HG02798 (cell line): Measurements from ENCODE around the gene C11orf16.
"Not testable (repeated sequence)": the region's sequence is repeated elsewhere in the genome, so short reads cannot be mapped to it uniquely, and the experiment has no call there.

ENCODE experiments used
- ATAC-seq: cut with Tn5 transposase; IDR thresholded peaks from one replicate; pipeline ENCODE4 v1.9.1; 2021; ENCODE audit warnings: mild to moderate bottlenecking; ENCODE audit not compliant: unreplicated experiment, poor library complexity

Gene C11orf16

DNA sequence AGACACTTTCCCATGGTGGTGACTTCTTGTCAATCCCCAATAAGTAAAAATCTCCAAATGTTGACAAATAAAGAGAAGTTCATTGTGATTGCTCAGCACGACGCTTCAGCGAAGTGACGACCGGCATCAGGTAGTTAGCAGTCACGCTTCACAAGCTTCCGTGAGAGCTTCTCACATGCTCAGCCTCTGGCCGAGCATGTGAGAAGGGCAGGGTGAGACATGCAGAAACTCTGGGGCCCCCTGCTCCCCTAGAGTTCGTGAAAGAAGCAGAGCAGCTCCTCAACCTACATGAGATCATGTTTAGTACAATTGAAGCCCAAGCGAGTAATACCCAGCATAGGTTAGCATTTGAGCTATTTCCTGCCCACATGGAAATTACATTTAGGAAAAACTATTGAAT, 4.4 kb upstream of the C11orf16 start:
- ATAC-seq = no peak

DNA sequence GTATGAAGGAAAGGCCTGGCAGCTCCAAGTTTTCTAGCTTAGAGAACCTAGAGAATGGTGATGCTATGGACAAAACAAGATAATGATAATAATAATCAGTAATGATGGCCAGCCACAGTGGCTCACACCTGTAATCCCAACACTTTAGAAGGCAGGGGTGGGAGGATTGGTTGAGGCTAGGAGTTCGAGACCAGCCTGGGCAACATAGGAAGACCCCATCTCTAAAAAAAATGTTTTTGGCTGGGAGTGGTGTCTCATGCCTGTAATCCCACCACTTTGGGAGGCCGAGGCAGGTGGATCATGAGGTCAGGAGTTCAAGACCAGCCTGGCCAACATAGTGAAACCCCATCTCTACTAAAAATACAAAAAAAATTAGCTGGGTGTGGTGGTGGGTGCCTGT, 3.0 kb upstream of the C11orf16 start:
- not testable (repeated sequence) for ATAC-seq

DNA sequence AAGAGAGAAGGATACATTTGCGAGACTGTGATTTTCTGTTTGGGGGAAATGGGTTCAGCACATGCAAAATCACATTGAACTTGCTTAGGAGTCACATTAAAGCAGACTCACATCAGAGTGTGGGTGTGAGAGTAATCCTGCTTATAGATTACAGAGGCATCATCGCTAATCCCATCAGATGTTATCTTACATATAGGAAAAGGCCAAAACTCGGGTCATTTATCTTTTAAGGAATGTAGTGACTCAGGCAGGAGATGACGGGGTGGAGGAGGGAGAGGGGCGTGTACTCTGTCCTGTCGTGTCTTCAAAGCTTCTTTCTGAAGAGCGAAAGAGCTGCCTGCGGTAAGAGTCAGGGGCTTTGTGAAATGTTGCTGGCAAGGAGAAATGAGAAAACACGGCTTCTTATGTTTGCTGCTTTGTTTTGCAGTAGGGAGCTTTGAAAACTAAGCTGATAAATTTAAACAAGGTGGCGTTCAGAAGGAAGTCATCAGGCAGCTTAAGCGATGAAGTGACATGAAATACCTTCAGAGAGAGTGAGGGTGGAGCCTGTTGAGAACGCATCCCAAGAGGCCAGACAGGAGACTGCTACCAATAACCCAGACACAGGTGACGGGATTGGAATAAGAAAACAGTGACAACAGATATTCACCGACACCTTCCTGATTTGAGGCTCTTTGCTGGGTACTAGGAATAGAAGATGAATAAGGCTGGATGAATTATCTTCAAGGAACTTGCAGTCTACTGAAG, 2.2 kb upstream of the C11orf16 start:
- no peak for ATAC-seq

DNA sequence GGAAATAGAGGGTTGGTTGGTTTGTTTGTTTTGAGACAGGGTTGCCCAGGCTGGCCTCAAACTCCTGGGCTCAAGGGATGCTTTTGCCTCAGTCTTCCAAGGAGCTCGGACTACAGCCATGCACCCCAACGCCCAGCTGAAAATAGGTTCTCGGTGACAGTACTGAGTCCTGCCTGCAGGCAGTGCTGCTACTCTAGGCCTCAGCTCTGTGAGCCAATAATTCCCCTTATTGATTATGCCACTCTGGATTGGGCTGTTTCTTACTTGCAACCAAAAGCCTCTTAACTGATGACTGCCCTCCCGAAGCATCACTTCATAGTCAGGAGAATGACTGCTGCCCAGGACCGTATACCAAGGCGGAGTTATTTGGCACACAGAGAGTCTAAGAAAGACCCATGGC, 1.2 kb upstream of the C11orf16 start:
- ATAC-seq = no peak

DNA sequence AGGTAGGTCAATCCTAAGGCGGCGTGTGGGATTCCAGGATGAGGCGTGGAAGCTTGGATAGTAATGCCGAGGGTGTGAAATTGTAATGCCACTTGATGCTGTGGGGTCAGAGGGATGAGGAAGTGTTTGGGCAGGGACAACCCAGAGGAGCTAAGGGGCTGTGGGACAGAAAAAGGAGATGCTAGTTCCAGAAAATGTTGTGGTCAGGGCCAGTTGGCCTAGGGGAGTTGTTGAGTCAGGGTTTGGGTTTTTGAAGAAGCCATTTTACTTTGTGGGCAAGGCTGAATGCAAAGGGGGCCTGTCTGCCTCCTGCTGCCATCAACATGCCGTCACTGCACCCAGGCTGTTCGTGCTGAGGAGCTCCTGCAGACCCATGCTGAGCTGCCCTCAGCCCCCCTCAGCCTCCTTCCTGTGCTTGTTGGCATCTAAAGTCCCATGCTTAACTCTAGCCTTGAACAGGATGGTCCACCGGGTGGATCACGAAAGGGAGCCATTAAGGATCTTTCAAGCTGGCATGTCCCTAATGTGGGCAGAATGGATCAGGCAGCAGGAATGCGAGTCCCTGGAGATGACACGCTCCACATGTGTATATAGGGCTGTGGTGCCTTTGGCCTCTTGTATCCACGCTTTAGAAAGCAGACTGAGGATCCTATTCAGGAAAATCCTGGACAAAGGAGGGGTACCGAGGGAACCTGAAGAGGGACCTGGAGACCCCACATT, 2.1 kb downstream of the C11orf16 start:
- no peak for ATAC-seq

DNA sequence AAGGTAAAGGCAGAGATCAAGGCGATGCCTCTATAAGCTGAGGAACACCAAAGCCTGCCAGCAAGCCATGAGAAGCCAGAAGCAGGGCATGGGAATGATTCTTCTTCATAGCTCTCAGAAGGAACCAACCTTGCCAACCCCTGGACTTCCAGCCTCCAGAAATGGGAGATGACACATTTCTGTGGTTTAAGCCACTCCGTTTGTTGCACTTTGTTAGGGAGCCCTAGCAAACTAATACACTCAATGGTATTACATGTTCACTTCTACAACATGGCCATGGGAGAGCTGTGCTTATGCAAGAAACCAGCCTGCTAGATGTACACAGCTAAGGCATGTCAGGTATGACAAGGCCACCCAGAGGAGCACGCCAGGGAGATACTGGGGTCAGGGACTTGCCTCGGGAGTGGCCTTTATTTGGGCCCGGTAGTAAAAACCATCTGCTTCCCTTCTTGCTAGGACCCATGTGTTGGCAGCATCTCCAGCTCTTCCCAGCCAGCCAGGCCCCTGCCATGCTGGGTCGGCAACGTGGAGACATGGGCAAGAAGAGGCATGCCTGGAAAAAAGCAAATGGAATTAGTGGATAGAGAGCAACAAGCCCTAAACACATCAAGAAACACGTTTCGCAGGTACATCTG, 3.6 kb downstream of the C11orf16 start:
- ATAC-seq = no peak

DNA sequence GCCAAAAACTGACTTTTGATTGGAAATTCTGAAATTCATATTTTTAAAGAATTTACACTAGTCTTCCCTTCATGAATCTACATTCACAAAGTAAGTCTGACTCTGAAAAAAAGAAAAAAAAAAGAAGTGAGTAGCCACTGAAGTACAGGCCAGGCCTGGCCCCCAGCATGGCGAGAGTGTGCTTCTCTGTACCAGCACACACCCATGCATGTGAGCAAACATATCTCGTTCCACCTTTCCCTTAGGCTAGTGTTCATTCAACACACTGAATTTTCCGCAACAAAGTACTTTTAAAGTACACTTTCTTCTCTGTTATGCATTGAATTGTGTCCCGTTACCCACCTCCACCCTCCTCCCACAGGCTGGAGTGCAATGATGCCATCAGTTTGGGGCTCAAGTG, 4.5 kb downstream of the C11orf16 start:
- no peak for ATAC-seq

DNA sequence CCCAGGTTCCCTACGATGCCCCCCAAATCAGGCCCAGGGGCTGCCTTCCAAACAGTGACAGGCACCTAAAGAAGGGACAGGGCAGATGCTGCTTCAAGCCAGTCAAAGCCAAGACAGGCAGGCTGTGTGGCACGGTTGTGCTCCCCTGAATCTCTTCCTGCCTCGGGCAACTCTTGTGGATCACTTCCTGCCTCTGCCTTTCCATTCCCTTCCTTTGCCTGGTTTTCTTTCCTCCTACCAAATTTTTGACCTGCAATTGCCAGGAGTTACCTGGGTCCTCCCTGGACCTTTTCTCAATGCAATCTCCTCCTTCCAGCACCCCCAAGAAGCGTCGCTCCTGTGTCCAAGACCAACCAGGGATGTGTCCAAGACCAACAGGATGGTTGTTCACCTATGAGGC, 5.5 kb downstream of the C11orf16 start:
- ATAC-seq = no peak

DNA sequence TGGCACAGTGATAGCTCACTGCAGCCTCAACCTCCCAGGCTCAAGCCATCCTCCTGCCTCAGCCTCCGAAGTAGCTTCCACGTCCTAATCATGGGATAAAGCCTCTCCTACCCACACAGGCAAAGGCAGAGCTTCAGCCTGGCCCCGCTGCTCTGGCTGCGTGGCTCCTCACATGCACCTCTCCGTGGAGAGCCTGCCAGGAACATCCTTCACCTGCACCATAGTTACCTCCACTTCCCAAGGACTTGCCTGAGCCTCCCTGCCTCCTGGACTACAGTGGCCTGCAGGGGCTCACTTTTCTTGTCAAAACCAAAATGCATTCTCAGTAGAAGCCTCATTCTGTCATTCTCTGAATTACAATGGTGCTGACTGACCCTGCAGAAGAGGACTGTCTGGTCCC, 6.5 kb downstream of the C11orf16 start:
- no peak for ATAC-seq

DNA sequence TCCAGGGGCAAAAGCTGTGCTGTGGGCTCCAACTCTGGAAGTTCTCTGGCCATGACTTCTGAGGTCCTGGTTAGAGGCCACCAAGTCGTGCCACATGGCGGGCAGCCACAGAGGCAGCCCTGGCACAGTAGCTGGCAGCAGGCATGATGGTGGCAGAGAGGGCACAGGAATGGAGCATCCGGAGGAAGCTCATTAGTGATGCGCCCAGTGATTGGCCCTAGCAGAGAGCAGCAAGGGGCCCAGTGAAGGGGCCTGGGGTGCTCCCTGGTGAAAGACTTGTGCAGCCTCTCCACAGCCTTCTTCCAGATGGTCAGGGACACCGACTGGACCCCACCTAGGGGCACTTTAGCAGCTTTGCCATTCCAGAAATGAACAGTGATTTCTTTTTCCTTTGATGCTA, 7.0 kb downstream of the C11orf16 start:
- no peak for ATAC-seq

DNA sequence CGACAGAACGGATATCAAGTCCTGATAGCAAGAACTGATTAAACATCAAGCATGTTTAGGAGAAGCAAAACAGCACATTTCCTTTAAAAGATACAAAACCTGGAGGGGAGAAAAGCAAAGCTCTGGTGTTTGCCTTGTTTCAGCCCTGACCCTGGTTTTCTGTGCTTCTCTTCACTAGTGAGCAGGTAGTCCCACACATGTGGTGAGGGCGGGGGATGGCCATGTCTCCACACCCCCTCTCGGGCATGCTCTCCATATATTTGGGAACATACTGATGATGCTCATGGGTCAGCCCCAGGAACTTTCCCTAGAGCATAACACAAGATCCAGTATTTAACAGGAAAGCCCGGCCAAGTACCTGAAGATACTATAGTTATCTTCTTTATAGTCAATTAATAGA, 10.1 kb downstream of the C11orf16 start:
- ATAC-seq = no peak

DNA sequence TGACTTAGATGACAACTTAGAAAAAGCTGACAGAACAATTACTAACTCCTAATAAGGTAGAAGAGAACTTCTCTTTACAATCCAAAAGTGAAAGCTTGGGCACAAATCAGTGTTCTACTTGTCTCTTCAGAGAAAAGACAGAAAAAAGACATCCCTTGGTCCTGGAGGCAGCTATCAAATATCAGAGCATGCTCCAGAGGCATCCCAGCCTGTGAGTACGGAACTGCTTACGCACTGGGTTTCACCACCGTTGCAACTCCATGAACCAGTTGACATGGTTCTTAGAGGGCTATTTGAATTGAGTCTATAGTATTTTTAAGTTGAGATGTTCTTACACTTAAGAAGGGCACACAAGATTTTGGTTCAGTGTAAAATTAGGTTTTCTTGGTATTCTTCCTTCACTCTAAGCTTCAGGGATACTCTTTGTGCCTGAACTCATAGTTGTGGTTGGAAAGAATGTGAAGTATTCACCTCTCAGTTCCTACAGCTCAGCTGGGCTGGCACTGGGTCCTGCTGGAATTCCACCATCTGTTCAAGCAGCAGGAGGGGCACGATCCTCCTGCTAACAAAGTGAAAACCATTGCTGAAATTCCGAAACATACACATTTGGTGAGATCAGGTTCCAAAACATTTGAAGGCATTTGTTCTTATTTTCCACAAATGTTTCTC, 15.5 kb downstream of the C11orf16 start:
- no peak for ATAC-seq

DNA sequence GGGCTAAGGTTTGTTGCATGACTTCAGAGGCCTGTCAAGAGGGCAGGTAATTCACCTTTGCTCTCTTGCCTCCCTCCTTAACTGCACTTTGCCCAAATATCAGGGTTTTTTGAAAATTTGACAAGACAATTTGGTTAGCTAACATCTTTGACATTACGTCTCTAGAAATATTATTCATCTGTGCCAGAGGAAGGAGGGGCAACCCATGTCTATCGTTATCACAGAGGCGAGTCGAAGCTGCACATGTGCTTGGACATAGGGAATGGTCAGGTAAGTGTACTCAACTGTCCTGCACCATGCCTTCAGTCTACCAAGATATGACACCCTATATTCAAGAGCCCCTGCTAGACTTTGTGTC, 18.1 kb downstream of the C11orf16 start:
- ATAC-seq = no peak

DNA sequence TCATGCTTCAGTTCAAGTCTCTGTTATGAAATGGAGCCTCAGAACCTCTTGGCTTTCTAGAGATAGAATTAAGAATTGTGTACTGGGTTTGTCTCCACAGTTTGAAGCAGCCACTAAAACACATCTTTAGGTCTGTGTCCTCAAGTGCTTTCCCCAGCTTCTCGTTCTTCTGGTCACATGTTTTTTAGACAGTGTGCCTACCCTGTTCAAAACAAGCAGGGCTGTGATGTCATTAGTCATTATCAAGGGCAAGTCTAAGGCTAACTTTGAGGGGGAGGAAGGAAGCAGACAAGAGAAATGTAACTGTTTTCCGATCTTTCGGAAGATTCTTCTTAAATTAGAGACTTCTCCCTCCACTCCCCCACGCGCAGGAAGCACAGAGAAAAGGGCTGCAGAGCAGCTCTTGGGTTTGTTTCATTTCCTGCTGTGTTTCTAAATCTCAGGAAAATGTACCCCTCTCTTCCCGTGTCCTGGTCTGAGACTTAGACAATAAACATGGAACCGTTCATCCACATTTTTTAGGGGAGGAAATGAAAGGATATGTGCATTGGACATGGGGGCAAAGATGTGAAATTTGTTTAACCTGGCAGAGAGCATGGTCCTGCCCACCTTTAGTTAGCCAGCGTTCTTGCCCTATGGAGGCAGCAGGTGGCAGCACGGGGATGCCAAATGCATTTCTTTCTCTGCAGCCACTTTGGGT, 18.6 kb downstream of the C11orf16 start:
- peak; percentile 24 for ATAC-seq

DNA sequence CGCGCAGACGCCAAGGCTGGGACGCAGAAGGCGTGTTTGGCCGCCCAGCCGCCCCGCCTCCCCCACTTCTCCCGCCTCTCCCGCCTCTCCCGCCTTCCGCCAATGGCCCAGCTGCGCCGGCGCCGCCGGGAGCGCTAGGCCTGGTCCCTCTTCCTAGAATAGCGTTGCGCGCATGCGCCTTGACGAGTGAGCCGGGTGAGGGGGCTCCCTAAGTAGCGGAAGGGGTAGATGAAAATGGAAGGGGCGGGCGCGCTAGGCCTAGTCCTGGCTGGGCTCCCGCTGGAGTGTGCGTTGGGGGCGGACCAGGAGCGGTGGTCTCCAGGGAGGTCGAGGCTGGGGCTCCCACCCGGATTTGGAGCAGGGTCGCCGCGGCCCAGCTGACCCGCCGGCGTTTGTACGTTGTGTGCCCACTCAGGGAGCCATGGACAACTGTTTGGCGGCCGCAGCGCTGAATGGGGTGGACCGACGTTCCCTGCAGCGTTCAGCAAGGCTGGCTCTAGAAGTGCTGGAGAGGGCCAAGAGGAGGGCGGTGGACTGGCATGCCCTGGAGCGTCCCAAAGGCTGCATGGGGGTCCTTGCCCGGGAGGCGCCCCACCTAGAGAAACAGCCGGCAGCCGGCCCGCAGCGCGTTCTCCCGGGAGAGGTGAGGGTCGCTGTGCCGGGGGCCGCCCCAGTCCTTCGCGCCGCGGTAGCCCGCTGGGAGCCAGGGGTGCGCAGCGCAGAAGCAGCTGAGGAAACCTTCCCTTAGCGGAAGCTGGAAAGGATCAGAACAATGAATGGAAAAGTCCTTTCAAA, 21.5 kb downstream of the C11orf16 start, which contains the start of gene AKIP1:
Gene AKIP1, plus strand, starts transcription at position 161 of the 795 bp plus-strand sequence. Its CDS starts 261 bp downstream, at position 422.
- ATAC-seq = peak; percentile 82

DNA sequence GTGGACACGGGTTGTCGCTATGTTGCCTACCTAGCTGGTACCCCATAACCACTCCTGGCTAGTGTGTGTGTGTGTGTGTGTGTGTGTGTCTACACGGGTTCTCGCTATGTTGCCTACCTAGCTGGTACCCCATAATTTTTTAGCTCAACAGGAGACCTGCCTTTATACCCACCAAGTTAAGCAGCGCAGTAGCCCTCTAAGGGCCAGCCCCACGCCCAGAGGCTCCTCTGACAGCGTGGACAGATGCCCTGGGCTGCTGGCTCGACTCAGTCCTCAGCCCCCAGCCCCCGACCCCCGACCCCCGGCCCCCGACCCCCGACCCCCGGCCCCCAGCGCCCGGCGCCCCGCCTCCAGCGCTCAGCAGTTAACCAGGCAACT, 22.1 kb downstream of the C11orf16 start:
- ATAC-seq = peak; percentile 17

DNA sequence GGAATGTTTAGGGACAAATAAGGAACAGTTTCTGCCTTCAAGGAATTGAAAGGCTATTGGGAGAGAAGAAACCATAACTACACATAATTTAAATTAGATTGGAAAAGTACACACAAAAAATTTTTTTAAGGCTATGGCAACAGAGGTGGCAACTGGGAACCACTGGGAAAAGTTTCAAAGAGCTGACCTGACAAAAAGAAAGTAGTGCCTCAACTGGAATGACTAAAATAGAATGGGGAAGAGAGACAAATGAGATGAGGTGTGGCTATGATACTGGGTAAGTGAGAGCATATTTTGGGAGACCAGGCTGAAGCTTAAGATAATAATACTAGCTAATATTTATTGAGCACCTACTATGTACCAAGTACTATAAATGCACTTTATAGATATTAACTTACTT, 24.6 kb downstream of the C11orf16 start:
- ATAC-seq = no peak

DNA sequence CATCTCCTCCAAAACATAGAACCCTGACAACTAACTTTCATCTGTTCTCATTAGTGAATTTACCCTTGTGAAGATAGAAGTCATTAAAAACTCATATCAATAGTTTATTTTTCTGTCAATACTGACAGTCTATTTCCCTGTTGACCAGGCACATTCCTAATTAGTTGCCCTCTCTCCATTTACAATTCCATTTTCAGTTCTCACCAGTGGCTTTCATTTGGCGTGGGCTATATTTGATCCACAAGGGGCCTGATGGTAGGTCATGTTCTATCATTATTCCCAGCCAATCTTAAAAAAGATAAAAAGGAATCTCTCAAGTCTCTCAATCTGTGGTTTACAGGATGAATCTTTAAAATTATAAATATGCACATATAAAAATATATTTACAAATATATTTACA, 25.6 kb downstream of the C11orf16 start:
- no peak for ATAC-seq

DNA sequence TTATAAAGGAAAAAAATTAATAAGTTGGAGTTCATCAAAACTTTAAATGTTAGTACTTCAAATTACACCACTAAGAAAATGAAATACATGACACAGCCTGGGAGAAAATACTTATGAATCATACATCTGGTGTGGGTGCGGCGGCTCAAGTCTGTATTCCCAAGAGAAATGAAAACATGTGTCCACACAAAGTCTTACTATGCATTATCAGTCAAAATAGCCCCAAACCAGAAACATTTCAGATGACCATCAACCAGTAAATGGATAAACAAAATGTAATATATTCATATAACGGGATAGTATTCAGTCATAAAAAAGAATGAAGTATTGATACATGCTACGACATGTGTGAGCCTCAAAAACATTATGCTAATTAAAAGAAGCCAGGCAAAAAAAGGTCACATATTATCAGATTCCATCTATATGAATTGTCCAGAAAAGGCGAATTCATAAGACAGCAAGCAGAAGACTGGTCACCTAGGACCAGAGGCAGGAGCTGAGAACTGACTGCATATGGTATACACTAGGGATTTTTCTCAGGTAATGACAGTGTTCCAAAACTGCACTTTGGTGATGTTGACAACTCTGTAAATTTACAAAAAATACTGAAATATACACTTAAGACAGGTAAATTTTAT, 27.1 kb downstream of the C11orf16 start:
- no peak for ATAC-seq
